Bronchial epithelial cell (primary cell): ENCODE results near the gene DAAM1. TPM values are rescaled to one million over a fixed set of nuclear protein-coding genes. Genes with fewer than 3 reads are reported as not detected.

ENCODE experiments used
- DNase-seq: peaks from one replicate; pipeline ENCODE4 v3.0.0-alpha.2; 2010; ENCODE audit warnings: low read depth
- FAIRE-seq: peaks from 2 replicates; lab custom pipeline; 2011; peaks lifted over from hg19 to GRCh38; lab: Jason Lieb, UNC
- H3K27me3 ChIP-seq: 2 replicates; pipeline ENCODE4 v1.5.1; 2011; ENCODE audit warnings: low read length; ENCODE audit not compliant: control insufficient read depth, insufficient read depth
- H3K36me3 ChIP-seq: 2 replicates; pipeline ENCODE4 v1.5.1; 2011; ENCODE audit warnings: low read length; ENCODE audit not compliant: control insufficient read depth, insufficient read depth
- H3K4me3 ChIP-seq: 2 replicates; pipeline ENCODE4 v1.5.1; 2011; ENCODE audit warnings: mild to moderate bottlenecking, low read depth, low read length, control low read depth
- CTCF ChIP-seq: IDR thresholded peaks from 2 replicates; pipeline ENCODE4 v1.5.1; 2011; ENCODE audit warnings: mild to moderate bottlenecking, moderate library complexity, low read length, control low read depth, inconsistent platforms; ENCODE audit not compliant: insufficient read depth, severe bottlenecking
- total RNA-seq: library from RNA; depleted of rRNA; stranded (reverse); fragments of >200 nt; gene quantifications from 2 replicates; pipeline ENCODE4 v1.2.1, GENCODE V29; 2014

Gene DAAM1
- total RNA-seq, 1 donor from 2014 or later, result 16.6 TPM

DNA sequence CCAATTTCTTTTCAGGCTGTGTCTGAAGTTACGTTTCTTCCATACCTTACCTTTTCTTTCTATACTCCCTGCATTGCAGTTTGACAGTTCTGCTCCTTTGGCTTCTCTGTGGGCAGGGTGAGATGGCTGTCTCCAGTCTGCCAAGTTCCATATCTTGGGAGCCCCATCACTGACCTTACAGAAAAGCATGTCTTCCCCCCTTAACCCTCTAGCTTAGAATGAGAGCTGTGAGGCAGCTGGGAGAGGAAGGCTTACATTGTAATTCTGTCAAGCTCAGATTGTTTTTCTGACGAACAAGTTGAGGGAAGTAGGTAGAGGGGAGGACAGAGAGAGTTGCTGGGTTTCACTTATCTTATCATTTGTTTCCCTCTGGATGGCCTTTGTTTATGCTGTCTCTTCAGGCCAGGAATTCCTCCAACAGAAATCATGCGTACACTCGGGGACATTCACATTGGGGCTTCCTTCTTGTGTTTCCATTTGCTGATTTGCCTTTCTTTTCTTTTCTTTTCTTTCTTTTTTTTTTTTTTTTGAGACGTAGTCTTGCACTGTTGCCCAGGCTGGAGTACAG is 9.3 kb downstream of the DAAM1 start:
- no peak for TF ChIP-seq CTCF
- Histone ChIP-seq H3K36me3 (no peaks in the 10 kb centered on the region), H3K27me3 (no peaks in the 10 kb centered on the region), H3K4me3 (no peak overlapping the region)
- DNase-seq, result no peak
- no peak for FAIRE-seq

DNA sequence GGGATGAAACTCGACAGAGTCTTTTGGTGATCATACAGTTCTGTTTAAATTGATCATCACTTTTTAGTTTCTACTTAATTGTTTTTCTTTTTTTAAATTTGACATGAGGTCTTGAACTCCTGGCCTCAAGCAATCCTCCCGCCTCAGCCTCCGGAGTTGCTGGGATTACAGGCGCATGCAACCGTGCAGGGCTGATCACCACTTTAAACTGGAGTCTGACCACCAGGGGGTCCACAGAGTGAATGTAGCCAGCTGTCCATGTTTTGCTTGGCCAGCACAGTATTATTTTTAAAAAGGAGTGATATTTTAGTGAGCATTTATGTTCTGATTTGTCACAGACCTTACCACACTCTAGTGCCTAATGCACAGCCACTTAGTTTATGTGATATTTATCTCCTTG is 10.7 kb downstream of the DAAM1 start:
- no peak for FAIRE-seq
- DNase-seq, result no peak
- H3K27me3 ChIP-seq, result no peaks in the 10 kb centered on the region
- H3K4me3 ChIP-seq, result no peak overlapping the region
- no peak for TF ChIP-seq CTCF
- H3K36me3 ChIP-seq, result no peaks in the 10 kb centered on the region

GRCh38 chr14:59199614-59200013 is 11.1 kb downstream of the DAAM1 start:
- Histone ChIP-seq H3K27me3 (no peaks in the 10 kb centered on the region), H3K36me3 (no peaks in the 10 kb centered on the region), H3K4me3 (no peak overlapping the region)
- no peak for TF ChIP-seq CTCF
- DNase-seq, result no peak
- no peak for FAIRE-seq

GRCh38 chr14:59200195-59200594 is 11.7 kb downstream of the DAAM1 start:
- Histone ChIP-seq H3K36me3 (no peaks in the 10 kb centered on the region), H3K4me3 (no peak overlapping the region), H3K27me3 (no peaks in the 10 kb centered on the region)
- no peak for TF ChIP-seq CTCF
- DNase-seq (no peak), FAIRE-seq (no peak)

GRCh38 chr14:59202031-59202430 is 13.6 kb downstream of the DAAM1 start:
- Histone ChIP-seq H3K4me3 (no peak overlapping the region), H3K36me3 (no peaks in the 10 kb centered on the region), H3K27me3 (no peaks in the 10 kb centered on the region)
- no peak for TF ChIP-seq CTCF
- DNase-seq (no peak), FAIRE-seq (no peak)

DNA sequence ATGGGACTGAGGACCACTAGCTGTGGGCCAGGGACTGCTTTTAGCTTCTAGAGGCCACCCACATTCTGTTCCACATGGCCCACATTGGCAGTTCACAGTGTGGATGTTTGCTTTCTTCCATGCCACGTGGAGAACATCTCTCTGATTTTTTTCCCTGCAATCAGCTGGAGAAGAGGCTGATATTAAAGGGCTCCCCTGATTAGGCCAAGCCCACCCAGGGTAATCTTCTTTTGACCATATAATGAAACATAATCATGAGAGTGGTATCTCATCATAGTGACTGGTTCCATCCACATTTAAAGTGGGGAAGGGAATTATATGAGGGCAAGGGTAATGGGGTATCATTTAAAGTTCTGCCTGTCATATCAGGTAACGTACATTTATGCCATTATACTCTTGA is 15.8 kb downstream of the DAAM1 start:
- Histone ChIP-seq H3K27me3 (no peaks in the 10 kb centered on the region), H3K36me3 (peaks cover 1% of the 10 kb centered on the region), H3K4me3 (no peak overlapping the region)
- FAIRE-seq, result no peak
- no peak for TF ChIP-seq CTCF
- DNase-seq, result no peak
